Activated CD8-positive, alpha-beta memory T cell treated with anti-CD3 and anti-CD28 coated beads, Interleukin-2, amount 50 U/mL, for 1 hour (primary cell): ENCODE measurements around the gene FRG2.
"Not testable (repeated sequence)": the region's sequence is repeated elsewhere in the genome, so short reads cannot be mapped to it uniquely, and the experiment has no call there.

Experiments
- DNase-seq: peaks from one replicate; pipeline ENCODE4 v3.0.0-alpha.2; 2020; ENCODE audit errors: extremely low read depth

Gene FRG2

DNA sequence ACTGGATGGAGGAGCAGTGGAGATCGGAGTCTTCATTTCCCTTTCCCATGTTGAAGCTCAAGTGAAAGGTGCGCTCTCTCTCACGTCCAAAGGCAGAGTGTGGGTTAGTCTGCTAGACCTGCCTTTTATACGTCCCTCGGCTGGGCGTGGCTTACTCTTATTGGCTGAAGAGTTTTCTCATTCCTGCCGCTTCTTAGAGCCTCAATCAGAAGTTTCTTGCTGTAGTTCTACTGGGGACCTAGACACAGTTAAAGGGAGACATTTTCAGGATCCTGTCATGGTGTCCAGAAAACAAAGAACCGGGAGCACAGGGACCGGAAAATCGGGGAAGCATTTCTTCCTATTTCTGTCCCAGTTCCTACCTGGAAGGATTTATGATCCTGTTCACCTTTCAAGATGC is at the start of gene FRG2:
Gene FRG2 (minus strand): TSS at position 101 of the 400 bp plus-strand sequence. CDS start 52 bp downstream, at position 49.
- DNase-seq = not testable (repeated sequence)

DNA sequence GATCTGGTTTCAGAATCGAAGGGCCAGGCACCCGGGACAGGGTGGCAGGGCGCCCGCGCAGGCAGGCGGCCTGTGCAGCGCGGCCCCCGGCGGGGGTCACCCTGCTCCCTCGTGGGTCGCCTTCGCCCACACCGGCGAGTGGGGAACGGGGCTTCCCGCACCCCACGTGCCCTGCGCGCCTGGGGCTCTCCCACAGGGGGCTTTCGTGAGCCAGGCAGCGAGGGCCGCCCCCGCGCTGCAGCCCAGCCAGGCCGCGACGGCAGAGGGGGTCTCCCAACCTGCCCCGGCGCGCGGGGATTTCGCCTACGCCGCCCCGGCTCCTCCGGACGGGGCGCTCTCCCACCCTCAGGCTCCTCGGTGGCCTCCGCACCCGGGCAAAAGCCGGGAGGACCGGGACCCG is 41.3 kb upstream of the FRG2 start:
- not testable (repeated sequence) for DNase-seq

DNA sequence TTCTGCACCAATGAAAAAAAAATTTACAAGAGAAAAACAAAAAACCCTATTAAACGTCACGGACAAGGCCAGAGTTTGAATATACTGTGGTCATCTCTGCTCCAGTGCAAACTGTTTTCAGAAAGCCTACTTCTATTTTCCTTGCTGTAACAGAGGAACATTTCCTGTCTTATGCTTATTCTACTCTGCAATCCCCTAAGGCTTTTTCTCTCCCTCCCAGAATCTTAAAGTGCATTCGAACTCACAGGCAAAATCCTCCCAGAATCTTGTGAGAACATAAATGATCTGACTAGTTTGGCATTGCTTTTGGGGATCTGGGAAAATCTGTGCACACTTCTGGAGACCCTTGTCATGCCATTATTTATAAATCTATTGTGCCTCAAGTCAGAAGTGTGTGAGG is 37.7 kb upstream of the FRG2 start:
- DNase-seq = not testable (repeated sequence)

DNA sequence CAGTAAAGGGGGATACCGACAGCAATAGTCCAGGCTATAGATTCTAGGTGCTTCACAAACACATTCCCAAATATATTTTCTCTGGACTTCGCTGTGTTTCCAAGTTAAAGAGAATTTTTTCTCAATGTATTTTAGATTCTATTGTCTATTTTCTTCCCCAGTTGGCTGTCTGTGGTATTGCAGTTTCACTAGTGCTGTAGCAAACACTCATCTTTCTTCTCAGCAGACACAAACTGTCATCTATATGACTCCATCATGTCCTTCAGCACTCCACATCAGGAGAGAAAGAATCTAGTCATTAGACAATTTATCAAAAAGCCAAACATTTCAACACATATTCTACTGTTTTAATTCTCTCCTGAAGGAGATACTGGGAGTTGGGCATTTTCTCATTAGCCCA is 37.3 kb upstream of the FRG2 start, which contains the start of gene DBET:
Gene DBET (plus strand): TSS at position 161 of the 400 bp plus-strand sequence.
- DNase-seq = not testable (repeated sequence)

DNA sequence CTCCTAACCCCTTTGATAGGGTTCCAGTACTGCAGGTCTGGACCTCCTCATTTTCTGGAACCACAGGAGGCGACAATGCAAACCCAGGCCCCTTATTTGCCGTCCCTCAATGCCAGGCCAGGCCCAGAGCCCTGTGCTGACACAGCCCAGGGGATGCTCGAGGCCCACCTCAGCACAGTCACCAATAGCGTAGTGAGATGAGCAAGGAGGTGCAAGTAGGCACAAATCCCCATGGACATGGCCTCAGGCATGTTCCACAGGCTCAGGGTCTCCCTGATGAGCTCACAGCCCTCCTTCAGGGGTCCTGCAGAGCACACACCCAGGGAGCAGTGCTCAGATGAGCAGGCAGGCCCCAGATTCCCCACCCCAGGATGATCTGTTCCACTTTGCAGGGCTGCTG is 31.9 kb upstream of the FRG2 start:
- not testable (repeated sequence) for DNase-seq

DNA sequence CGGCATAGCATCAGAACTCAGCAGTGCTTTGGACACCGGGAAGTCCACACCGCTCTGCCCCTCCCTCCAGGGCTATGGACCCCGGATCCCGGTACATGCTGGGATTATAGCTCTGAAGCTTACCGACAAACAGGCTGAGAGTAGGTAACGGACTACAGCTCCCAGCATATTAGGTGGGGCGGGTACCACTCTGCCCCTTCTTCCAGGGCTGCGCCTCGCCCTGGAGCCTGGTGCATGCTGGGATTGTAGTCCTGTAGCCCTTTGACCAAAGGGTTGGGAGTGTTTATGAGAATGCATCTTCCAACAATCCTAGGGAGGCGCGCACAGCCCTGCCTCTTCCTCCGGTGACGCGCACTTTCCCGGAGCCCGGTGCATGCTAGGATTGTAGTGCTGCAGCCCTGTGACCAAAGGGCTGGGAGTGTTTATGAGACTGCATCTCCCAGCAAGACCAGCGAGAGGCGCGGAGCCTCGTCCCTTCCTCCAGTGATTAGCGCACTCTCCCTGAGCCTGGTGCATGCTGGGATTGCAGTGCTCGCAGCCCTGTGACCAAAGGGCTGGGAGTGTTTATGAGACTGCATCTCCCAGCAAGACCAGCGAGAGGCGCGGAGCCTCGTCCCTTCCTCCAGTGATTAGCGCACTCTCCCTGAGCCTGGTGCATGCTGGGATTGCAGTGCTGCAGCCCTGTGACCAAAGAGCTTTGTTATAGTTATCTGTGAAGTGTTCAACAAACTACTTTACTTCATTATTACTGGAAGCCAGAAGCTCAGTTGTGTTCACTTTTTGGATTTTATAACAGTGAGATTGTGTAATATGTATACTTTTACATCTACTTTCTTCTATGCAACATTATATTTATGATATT is 22.6 kb upstream of the FRG2 start:
- not testable (repeated sequence) for DNase-seq

DNA sequence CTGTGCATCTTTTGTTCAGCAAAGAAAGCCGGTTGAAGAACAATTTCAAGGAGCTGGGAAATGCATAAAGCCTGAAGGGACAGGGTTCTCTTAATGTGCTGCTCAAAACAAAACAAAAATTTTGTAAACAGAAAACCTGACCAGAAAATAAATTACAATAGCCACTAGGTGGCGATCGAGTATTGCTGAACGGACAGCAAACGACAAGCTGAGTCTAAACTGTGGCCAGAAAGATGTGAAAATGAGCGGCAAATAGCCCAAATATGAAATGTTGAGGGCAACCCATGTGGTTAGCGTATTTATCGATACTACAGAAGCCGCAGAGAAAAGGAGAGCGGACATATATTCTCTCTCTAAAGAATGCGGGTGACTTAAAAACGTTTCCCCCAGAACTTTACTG is 20.6 kb upstream of the FRG2 start:
- not testable (repeated sequence) for DNase-seq

DNA sequence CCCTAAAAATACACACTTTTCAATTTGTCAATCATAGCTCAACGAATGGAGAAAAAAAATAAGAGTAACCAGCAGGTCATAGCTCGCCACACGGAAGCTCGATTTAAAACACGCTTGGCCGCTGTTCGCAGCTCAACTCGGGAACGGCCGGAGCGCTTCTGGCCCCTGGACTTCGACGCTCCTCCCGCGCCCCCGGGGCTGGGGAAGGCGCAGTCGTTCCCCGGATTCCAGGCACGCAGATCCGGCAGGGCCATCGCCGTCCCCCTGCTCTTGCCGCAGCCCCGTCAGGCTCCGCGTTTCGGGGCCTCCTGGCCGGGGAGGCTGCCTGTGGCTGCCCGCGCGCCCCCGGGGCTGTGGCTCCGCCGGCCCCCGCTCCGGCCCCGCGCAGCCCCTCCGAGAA is 13.8 kb upstream of the FRG2 start:
- not testable (repeated sequence) for DNase-seq

DNA sequence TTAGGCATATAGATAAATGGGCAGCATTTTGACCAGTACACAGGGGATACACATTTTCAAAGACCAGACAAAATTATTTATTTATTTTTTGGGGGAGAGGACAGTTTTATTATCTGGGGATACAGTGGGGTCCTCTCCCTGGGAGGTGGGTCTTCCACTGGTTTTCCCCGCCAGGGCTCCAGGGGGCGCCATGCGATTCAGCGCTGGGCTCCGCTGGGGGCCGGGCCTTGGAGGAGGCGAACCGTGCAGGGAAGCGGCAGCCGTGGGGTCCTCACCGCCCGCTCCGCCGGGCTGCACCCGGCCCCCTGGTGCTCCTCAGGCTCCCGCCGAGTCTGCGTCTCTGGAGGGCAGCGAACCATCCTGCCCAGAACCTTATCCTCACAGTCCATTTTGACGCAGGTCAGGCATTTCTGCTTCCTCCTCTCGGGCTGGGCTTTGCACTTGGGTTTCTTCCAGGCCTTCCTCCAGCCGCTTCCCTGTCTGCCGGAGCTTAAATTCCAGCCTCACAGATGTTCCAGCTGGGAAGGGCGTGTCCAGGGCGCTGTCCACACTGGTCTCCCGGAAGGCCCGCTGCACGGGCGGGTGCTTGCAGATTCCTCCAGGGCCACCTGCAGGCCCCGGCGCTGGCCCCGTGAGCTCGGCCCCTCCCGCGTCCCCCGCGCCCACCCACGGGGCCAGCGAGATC is 10.8 kb upstream of the FRG2 start:
- DNase-seq = not testable (repeated sequence)

DNA sequence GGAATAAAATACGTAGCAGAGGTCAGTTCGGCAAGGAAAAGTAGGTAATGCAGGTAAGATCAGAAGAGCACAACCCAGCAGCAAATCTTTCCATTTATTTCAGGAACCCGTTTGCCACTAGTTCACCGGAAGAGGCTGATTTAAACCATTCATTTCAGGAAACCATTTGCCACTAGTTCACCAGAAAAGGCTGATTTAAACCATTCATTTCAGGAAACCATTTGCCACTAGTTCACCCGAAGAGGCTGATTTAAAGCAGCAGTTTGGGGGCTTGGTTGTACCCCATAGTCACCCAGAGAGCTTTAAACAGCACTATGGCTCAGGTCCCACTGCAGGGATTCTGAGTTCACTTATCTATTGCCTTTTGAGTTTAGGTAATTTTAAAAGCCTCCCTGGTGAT is 4.2 kb upstream of the FRG2 start:
- not testable (repeated sequence) for DNase-seq

DNA sequence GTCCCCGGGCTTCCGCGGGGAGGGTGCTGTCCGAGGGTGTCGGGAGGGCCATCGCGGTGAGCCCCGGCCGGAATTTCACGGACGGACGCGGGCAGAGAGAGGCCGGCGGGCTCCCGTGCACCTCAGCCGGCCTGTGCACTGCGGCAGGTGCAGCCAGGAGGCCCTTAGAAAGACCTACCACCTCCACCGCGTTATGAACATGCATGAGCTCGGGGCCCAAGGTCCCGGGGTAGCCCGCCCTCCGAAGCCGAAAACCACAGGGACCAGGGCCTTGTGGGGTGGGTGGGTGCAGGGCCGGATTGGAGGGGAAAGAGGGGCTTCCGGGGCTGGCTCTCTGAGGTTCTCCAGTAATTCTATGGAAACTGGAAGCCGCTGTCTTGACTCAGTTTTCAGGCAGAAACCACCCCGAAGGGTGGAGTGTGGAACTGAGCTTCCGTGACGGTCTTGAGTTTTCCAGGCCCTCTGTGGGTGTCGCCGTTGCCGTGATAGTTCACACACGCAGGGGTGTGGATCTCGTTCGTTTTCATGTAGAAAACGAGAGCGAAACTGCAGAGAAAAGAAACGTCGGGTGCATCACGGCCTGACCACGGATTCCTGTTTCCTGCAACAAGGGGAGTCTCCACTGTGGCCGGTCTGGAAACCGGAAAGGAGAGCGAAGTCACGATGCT is 4.3 kb downstream of the FRG2 start:
- not testable (repeated sequence) for DNase-seq

DNA sequence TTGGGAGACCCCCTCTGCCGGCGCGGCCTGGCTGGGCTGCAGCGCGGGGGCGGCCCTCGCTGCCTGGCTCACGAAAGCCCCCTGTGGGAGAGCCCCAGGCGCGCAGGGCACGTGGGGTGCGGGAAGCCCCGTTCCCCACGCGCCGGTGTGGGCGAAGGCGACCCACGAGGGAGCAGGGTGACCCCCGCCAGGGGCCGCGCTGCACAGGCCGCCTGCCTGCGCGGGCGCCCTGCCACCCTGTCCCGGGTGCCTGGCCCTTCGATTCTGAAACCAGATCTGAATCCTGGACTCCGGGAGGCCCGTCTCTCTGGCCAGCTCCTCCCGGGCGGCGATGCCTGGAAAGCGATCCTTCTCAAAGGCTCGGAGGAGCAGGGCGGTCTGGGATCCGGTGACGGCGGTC is 5.1 kb downstream of the FRG2 start:
- DNase-seq = not testable (repeated sequence)

DNA sequence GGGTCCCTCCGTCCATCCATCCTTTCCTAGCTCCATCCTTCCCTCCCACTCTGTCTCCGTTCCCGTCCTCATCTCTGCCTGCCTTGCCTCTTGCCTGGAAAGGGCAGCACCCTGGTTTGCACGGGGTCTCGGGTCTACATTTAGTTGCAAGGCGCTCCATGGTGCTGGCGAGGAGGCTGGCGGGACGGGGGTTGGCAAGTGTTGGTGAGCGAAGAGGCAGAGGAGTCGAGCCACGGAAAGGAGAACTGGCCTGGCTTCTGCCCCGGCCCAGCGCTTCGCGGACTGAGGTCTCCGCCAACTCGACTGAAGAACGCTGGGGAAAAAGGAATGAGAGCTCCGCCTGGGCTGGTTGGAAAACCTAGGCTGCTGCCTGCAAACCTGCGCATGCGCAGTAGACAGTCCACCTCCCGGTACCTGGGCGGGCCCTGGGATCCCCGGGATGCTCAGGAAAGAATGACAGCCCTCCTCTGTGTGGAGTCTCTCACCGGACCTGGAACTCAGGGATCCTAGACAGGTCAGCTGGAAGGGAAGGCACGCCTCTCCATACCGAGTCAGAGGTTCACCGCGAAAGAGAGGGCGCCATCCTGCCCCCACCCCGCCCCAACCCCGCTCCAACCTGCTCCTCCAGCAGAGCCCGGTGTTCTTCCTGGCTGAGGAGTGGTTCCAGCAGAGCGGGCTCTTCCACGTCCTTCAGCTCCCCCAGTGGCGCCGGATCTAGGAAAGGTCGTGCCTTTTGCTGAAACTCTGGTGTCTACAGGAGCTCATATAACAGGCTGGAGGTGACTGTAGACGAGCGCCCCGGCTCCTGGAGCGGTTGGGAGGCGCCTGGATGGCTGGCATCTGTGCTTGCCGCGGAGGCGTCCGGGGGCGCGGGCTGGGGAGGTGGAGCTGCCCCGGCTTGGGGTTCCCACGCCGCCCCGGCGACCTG is 6.0 kb downstream of the FRG2 start:
- no peak for DNase-seq

DNA sequence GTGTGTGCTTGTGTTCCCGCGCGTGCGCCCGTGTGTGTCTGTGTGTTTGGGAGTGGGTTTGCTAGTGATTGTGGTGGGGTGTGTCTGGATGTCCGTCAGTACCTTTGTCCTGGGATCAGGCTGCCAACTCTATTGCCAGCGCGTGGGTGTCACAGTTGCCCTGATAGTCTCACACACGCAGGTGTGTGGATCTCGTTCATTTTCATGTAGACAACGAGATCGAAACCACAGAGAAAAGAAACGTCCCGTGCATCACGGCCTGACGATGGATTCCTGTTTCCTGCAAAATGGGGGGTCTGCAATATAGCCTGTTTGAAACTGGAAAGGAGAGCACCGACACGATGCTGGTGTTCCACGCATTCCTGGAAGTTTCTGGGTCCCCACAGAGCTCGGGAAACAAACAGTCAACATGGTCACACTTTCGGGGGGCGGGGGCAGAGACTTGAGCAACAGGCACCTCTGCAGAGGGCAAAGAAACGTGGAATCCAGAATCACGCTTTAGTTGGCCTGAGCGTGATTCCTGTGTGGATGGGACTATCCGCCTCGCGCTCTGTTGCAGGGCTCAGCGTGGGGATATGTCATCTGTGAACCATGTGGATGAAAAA is 7.1 kb downstream of the FRG2 start:
- DNase-seq = not testable (repeated sequence)

DNA sequence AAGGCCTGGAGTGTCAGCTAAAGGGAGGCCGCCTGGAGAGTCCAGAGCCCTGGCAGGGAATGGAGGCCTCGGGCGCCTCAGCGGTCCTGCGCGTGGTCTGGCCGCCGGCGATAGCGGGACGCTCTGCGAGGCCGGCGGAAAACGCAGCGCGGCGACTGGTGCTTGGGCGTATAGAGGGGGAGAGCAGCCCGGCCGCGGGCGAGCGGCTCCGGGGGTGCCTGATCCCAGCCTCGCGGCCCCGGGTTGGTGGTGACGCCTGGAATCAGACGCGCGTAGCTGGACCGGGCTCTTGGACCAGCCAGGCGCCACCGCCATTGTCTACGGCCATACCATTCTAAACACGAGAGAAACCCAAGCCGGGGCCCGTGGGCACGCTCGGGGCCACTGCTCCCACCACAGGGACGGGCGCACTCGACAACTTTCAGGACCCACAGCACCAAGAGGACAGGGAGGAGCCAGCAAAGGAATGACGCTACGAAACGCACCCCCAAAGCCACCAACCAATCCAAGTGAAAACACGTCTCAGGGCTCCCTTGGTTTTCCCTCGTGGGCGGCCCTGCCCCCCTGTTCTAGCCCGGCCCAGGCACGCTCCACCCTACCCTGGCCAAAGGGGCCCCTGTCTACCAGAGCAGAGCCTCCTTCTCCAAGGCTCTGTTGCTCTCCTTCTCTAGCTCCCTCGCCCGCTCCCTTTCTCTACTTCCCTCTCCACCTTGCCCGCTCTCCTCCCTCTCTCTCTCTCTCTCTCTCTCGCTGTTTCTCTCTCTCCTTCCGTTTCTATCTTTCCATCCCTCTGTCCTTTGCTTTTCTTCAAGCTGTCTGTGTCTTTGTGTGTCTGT is 7.8 kb downstream of the FRG2 start:
- DNase-seq = no peak

DNA sequence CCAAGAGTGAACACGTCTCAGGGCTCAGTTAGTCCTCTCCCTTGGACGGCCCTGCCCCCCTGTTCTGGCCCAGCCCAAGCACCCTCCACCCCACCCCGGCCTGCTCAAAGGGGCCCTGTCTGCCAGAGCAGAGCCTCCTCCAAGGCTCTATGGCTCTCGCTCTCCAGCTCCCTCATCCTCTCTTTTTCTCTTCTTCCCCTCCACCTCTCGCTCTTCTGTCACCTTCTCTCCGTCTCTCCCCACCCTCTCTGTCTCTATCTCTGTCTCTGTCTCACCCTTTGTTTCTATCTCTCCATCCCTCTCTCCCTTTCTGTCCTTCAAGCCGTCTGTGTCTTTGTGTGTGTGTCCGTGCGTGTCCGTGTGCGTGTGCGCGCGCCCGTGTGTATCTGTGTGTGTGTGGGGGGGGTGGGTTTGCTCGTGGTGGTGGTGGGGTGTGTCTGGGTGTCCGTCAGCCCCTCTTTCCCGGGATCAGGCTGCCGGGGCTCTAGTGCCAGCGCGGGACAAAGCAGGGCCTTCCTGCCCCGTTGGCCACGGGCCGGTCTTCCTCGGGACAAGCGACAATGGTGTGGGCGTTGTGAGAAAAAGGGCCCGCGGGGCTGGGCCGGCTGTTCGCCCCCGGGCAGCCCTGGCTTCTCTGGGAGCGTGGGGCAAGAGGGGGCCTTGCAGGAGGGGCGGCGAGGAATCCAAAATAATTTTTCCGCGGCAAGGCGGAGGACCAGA is 8.7 kb downstream of the FRG2 start:
- no peak for DNase-seq

DNA sequence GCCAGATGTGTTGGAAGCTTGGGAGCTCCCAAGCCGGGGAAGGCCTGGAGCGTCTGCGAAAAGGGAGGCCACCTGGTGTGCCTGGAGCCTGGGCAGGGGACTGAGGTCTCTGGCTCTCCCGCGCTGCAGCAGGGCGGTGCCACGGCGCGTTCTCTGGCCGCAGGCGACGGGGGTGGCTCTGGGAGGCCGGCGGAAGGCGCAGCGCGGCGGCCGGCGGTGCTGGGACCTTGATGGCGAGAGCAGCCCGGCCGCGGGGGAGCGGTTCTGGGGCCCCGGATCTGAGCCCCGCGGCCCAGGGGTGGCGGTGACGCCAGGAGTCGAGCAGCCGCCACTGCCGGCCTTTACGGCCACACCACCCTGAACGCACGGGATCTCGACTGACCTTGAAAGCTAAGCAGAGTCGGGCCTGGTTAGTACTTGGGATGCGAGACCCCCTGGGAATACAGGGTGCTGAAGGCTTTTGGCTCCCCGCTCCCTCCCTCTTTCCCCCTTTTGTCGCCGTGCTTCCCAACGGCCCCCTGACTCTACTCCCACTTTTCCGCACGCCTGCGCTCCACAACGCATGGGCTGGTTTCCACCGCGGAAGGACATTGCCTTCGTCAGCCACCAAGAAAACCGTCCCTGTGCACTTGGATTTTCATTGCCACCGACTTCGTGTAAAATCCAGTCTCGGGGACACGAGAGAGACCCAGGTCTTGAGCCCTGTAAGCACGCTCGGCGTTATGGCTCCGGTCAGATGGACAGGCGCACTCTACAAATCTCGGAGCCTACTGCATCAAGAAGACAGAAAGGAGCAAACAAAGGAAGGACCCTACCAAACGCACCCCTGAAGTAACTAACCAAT is 9.5 kb downstream of the FRG2 start:
- no peak for DNase-seq
